Fibroblast of mammary gland (primary cell): ENCODE measurements around the gene PRDM10.
A peak's percentile ranks its signal among the peaks of the same experiment; 100 is the strongest.

Source experiments
- DNase-seq: peaks from one replicate; pipeline ENCODE4 v3.0.0-alpha.2; 2010; ENCODE audit warnings: low read depth
- H3K4me3 ChIP-seq: 2 replicates; pipeline ENCODE4 v1.5.1; 2011; ENCODE audit warnings: low read depth, mild to moderate bottlenecking, low read length, moderate library complexity; ENCODE audit not compliant: control insufficient read depth
- CTCF ChIP-seq: conservative IDR thresholded peaks from 2 replicates; pipeline ENCODE4 v1.5.1; 2011; ENCODE audit warnings: low read depth, low read length, inconsistent platforms; ENCODE audit not compliant: control insufficient read depth, insufficient read depth

PRDM10 gene

GRCh38 chr11:129932381-129933067, 70.1 kb downstream of the PRDM10 start:
- no peak for DNase-seq
- H3K4me3 ChIP-seq: no peak overlapping the region
- TF ChIP-seq CTCF: no peak

GRCh38 chr11:129930743-129931142, 71.9 kb downstream of the PRDM10 start:
- no peak for DNase-seq
- no peak for TF ChIP-seq CTCF
- H3K4me3 ChIP-seq: no peak overlapping the region

GRCh38 chr11:129930296-129930695, 72.3 kb downstream of the PRDM10 start:
- H3K4me3 ChIP-seq: no peak overlapping the region
- TF ChIP-seq CTCF: no peak
- DNase-seq: peak; percentile 16

- no peak overlapping the region for H3K4me3 ChIP-seq
- DNase-seq: no peak
- TF ChIP-seq CTCF: no peak
Measured at GRCh38 chr11:129929721-129930120, 72.9 kb downstream of the PRDM10 start.

GRCh38 chr11:129928923-129929692, 73.5 kb downstream of the PRDM10 start:
- H3K4me3 ChIP-seq: no peak overlapping the region
- no peak for TF ChIP-seq CTCF

GRCh38 chr11:129922674-129923073, 80.0 kb downstream of the PRDM10 start:
- H3K4me3 ChIP-seq: no peak overlapping the region
- no peak for DNase-seq
- no peak for TF ChIP-seq CTCF

More at GRCh38 chr11:129928923-129929692, 73.5 kb downstream of the PRDM10 start:
- DNase-seq: no peak
